Bronchial epithelial cell (primary cell): ENCODE data around the gene SHC2. TPM values are rescaled to one million over a fixed set of nuclear protein-coding genes. Genes with fewer than 3 reads are reported as not detected.

Experiments
- DNase-seq: peaks from one replicate; pipeline ENCODE4 v3.0.0-alpha.2; 2010; ENCODE audit warnings: low read depth
- FAIRE-seq: peaks from 2 replicates; lab custom pipeline; 2011; peaks lifted over from hg19 to GRCh38; lab: Jason Lieb, UNC
- H3K27me3 ChIP-seq: 2 replicates; pipeline ENCODE4 v1.5.1; 2011; ENCODE audit warnings: low read length; ENCODE audit not compliant: control insufficient read depth, insufficient read depth
- H3K36me3 ChIP-seq: 2 replicates; pipeline ENCODE4 v1.5.1; 2011; ENCODE audit warnings: low read length; ENCODE audit not compliant: control insufficient read depth, insufficient read depth
- H3K4me3 ChIP-seq: 2 replicates; pipeline ENCODE4 v1.5.1; 2011; ENCODE audit warnings: mild to moderate bottlenecking, low read depth, low read length, control low read depth
- CTCF ChIP-seq: IDR thresholded peaks from 2 replicates; pipeline ENCODE4 v1.5.1; 2011; ENCODE audit warnings: mild to moderate bottlenecking, moderate library complexity, low read length, control low read depth, inconsistent platforms; ENCODE audit not compliant: insufficient read depth, severe bottlenecking
- total RNA-seq: library from RNA; depleted of rRNA; stranded (reverse); fragments of >200 nt; gene quantifications from 2 replicates; pipeline ENCODE4 v1.2.1, GENCODE V29; 2014

The SHC2 gene
- total RNA-seq, 1 donor from 2014 or later, result under 0.01 TPM

- DNase-seq (no peak), FAIRE-seq (no peak)
- H3K4me3 ChIP-seq, result no peak overlapping the region
- H3K36me3 ChIP-seq, result no peaks in the 10 kb centered on the region
- peaks cover 7% of the 10 kb centered on the region for H3K27me3 ChIP-seq
- TF ChIP-seq CTCF, result no peak
Observed at GRCh38 chr19:405121-405965, 55.5 kb downstream of the SHC2 start.

- Histone ChIP-seq H3K36me3 (no peaks in the 10 kb centered on the region), H3K27me3 (no peaks in the 10 kb centered on the region), H3K4me3 (no peak overlapping the region)
- DNase-seq (no peak), FAIRE-seq (peak; percentile 88)
- TF ChIP-seq CTCF, result no peak
Observed at GRCh38 chr19:403221-404027, 57.4 kb downstream of the SHC2 start.

GRCh38 chr19:402786-403185 is 58.0 kb downstream of the SHC2 start:
- TF ChIP-seq CTCF, result no peak
- Histone ChIP-seq H3K36me3 (no peaks in the 10 kb centered on the region), H3K27me3 (no peaks in the 10 kb centered on the region), H3K4me3 (no peak overlapping the region)
- DNase-seq (no peak), FAIRE-seq (no peak)

GRCh38 chr19:401866-402511 is 58.8 kb downstream of the SHC2 start:
- no peak for DNase-seq
- no peak for FAIRE-seq
- Histone ChIP-seq H3K27me3 (no peaks in the 10 kb centered on the region), H3K4me3 (no peak overlapping the region), H3K36me3 (no peaks in the 10 kb centered on the region)
- TF ChIP-seq CTCF, result no peak

- TF ChIP-seq CTCF, result no peak
- Histone ChIP-seq H3K4me3 (no peak overlapping the region), H3K36me3 (no peaks in the 10 kb centered on the region), H3K27me3 (no peaks in the 10 kb centered on the region)
- DNase-seq (no peak), FAIRE-seq (no peak)
Observed at GRCh38 chr19:400976-401865, 59.6 kb downstream of the SHC2 start.
